Transverse colon (tissue), 3 donors: ENCODE results near the gene MYL12A.

Experiments
- CTCF ChIP-seq, 5 experiments: fragments of 200-600 bp in 3 of 5; fragments of 450-650 bp in 2 of 5; sonication (generic) in 3 of 5; IDR thresholded peaks; 1 replicate in 2 of 5; 2 replicates in 3 of 5; pipeline ENCODE4 v1.5.1; 2016 to 2017; ENCODE audit warnings: antibody characterized with exemption in 5 of 5, inconsistent platforms in 3 of 5, mild to moderate bottlenecking in 2 of 5, moderate library complexity in 1 of 5
- POLR2A ChIP-seq: fragments of 450-650 bp; IDR thresholded peaks from one replicate; pipeline ENCODE4 v1.6.1; 2016; ENCODE audit warnings: antibody characterized with exemption, mild to moderate bottlenecking, moderate library complexity

GRCh38 chr18:3256693-3257626, 9.4 kb downstream of the MYL12A start:
- TF ChIP-seq CTCF (IDR thresholded peaks at IDR 0.05) (no peak), POLR2A (no peak)
